Mononuclear cell (primary cell): ENCODE results near the gene VEPH1. TPM values are rescaled to one million over a fixed set of nuclear protein-coding genes. Genes with fewer than 3 reads are reported as not detected.

Source experiments
- H3K27me3 ChIP-seq: 2 replicates; pipeline ENCODE4 v1.6.0; 2011; ENCODE audit warnings: low read length, control low read depth; ENCODE audit not compliant: insufficient read depth
- H3K4me1 ChIP-seq: 2 replicates; pipeline ENCODE4 v1.5.1; 2011; ENCODE audit warnings: mild to moderate bottlenecking, low read length, control low read depth; ENCODE audit not compliant: insufficient read depth
- H3K4me3 ChIP-seq: 2 replicates; pipeline ENCODE4 v1.5.1; 2011; ENCODE audit warnings: mild to moderate bottlenecking, low read length, moderate library complexity
- H3K9me3 ChIP-seq: 2 replicates; pipeline ENCODE4 v1.5.1; 2011; ENCODE audit warnings: low read depth, mild to moderate bottlenecking, control low read depth, low read length
- total RNA-seq: library from RNA; depleted of rRNA; stranded (reverse); fragments of >200 nt; gene quantifications from one replicate; pipeline ENCODE4 v1.2.3, GENCODE V29; 2012

Gene VEPH1
- total RNA-seq, 1 donor, result 8.8 TPM

- Histone ChIP-seq H3K4me1 (no peaks in the 10 kb centered on the region), H3K4me3 (no peak overlapping the region), H3K27me3 (no peaks in the 10 kb centered on the region), H3K9me3 (no peaks in the 10 kb centered on the region)
Measured at GRCh38 chr3:157294491-157294890, 208.7 kb downstream of the VEPH1 start.

DNA sequence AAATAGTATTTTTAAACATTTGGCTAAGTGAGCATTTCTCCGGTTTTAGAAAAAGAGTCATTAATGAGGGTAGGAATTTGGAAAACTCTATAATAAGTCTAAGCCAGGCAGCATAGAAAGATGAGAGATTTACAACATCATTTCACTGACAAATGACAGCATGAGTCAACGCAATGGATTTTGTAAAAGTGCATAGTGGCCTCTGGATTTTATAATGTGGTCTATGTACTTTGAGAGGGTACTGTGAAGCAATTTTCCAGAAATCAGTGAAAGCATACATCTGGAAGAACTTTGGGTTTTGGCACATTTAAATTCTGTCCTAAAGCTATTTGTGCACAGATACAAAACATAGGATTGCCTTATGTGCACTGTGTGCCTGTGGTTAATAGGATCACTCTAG is 212.4 kb downstream of the VEPH1 start:
- Histone ChIP-seq H3K4me1 (no peaks in the 10 kb centered on the region), H3K4me3 (no peak overlapping the region), H3K9me3 (no peaks in the 10 kb centered on the region), H3K27me3 (no peaks in the 10 kb centered on the region)

DNA sequence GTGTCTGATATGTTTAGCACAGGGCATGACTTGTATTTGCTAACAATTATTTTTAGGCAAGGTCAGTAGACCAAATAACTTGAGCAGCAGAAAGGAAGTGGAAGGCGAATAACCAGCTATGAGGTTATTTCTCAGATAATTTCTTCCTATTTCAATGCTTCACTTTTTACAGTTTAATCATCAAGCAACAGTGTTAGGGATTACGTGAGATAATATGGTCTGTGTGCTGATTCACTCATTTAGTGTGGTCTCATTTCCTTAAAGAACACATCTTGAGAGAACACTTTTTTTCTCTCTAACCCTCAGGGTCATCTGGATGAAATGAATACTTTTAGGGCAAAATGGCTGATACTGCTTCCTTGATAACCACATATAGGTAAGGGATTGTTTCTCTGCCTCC is 217.2 kb downstream of the VEPH1 start:
- Histone ChIP-seq H3K9me3 (no peaks in the 10 kb centered on the region), H3K4me1 (no peaks in the 10 kb centered on the region)

GRCh38 chr3:157285141-157285540 is 218.1 kb downstream of the VEPH1 start:
- Histone ChIP-seq H3K4me3 (no peak overlapping the region), H3K4me1 (no peaks in the 10 kb centered on the region), H3K27me3 (no peaks in the 10 kb centered on the region), H3K9me3 (no peaks in the 10 kb centered on the region)

More for the DNA sequence above, 217.2 kb downstream of the VEPH1 start:
- no peaks in the 10 kb centered on the region for H3K27me3 ChIP-seq
- H3K4me3 ChIP-seq, result no peak overlapping the region

DNA sequence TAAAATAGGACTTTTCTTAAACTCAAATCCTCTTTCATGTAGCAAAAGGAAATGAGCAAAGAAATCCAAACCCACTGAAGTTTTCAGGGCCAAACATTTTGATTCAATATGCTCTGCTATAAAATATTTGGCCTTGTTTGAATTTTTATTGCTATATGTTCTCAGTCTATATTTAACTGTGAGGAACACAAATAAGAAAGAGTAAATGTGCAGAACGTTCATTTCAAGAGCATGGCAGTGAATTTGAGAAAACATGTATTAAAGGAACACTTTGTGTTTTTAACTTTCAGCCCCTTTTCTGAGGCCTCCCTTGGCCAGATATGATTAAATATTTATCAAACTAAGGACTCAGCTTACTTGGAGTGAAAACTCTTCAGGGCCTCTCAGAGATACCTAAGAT is 218.5 kb downstream of the VEPH1 start:
- no peak overlapping the region for H3K4me3 ChIP-seq
- no peaks in the 10 kb centered on the region for H3K9me3 ChIP-seq
- H3K27me3 ChIP-seq, result no peaks in the 10 kb centered on the region
- no peaks in the 10 kb centered on the region for H3K4me1 ChIP-seq

- H3K9me3 ChIP-seq, result no peaks in the 10 kb centered on the region
- H3K4me1 ChIP-seq, result no peaks in the 10 kb centered on the region
- H3K27me3 ChIP-seq, result no peaks in the 10 kb centered on the region
- H3K4me3 ChIP-seq, result no peak overlapping the region
Measured at GRCh38 chr3:157282261-157283191, 220.7 kb downstream of the VEPH1 start.

DNA sequence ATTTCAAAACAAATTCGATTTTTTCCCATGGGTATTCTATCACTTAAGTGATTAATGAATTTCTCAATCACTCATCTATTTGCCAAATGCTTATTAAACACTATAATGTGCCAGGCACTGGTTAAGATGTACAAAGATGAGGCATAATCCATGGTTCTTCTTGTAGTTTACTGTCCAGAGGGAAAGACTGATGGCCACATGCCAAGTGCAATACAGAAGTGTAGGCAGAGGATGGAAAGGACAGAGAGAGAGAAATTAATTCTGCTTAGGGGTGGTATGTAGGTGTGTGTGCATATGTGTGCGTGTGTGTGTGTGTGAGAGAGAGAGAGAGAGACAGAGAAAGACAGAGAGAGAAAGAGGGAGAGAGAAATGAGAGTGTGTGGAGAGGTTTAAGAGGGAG is 222.4 kb downstream of the VEPH1 start:
- Histone ChIP-seq H3K4me1 (no peaks in the 10 kb centered on the region), H3K27me3 (no peaks in the 10 kb centered on the region), H3K9me3 (no peaks in the 10 kb centered on the region), H3K4me3 (no peak overlapping the region)

GRCh38 chr3:157280354-157280753 is 222.9 kb downstream of the VEPH1 start:
- Histone ChIP-seq H3K27me3 (no peaks in the 10 kb centered on the region), H3K4me1 (no peaks in the 10 kb centered on the region), H3K4me3 (no peak overlapping the region), H3K9me3 (no peaks in the 10 kb centered on the region)

- Histone ChIP-seq H3K4me3 (no peak overlapping the region), H3K4me1 (no peaks in the 10 kb centered on the region), H3K9me3 (no peaks in the 10 kb centered on the region), H3K27me3 (no peaks in the 10 kb centered on the region)
Measured at GRCh38 chr3:157279237-157279636, 224.0 kb downstream of the VEPH1 start.

DNA sequence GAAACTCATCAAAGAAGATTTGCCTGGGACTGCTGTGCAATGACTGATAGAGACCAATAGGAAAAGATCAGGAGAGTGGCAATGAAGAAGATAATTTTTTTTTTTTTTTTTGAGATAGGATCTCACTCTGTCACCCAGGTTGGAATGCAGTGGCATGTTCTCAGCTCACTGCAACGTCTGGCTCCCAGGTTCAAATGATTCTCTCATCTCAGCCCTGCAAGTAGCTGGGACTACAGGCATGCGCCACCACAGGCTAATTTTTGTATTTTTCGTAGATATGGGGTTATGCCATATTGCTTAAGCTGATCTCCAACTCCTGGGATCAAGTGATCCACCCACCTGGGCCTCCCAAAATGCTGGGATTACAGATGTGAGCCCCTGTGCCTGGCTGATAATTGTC is 226.4 kb downstream of the VEPH1 start:
- H3K9me3 ChIP-seq, result no peaks in the 10 kb centered on the region
- no peaks in the 10 kb centered on the region for H3K27me3 ChIP-seq
- H3K4me1 ChIP-seq, result no peaks in the 10 kb centered on the region
- H3K4me3 ChIP-seq, result no peak overlapping the region

GRCh38 chr3:157275832-157276231 is 227.4 kb downstream of the VEPH1 start:
- H3K4me3 ChIP-seq, result no peak overlapping the region
- H3K27me3 ChIP-seq, result no peaks in the 10 kb centered on the region
- no peaks in the 10 kb centered on the region for H3K9me3 ChIP-seq
- H3K4me1 ChIP-seq, result no peaks in the 10 kb centered on the region

DNA sequence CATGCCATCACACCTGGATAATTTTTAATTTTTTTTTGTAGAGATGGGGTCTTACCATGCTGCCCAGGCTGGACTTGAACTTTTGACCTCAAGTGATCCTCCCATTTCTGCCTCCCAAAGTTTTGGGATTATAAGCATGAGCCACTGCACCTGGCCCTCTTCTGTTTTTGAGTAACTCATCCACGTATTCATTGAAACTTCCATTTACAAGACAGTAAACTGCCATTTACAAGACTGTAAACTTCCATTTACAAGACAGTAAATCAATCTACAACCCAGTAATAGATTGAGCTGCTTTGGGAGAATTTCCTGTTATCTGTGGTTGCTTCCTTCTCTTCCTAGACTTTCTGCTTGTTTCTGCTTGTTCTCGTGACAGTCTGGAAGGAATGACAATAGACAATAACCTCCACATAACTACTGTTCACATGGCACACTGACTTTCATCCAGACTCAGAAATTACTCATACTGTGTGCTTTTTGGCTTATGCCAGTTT is 228.5 kb downstream of the VEPH1 start:
- no peak overlapping the region for H3K4me3 ChIP-seq
- no peaks in the 10 kb centered on the region for H3K4me1 ChIP-seq
- H3K9me3 ChIP-seq, result no peaks in the 10 kb centered on the region
- H3K27me3 ChIP-seq, result no peaks in the 10 kb centered on the region

- Histone ChIP-seq H3K9me3 (no peaks in the 10 kb centered on the region), H3K4me1 (no peaks in the 10 kb centered on the region), H3K27me3 (no peaks in the 10 kb centered on the region), H3K4me3 (no peak overlapping the region)
Measured at GRCh38 chr3:157271283-157271882, 231.8 kb downstream of the VEPH1 start.

- Histone ChIP-seq H3K4me1 (no peaks in the 10 kb centered on the region), H3K27me3 (no peaks in the 10 kb centered on the region), H3K4me3 (no peak overlapping the region), H3K9me3 (no peaks in the 10 kb centered on the region)
Measured at GRCh38 chr3:157268026-157268425, 235.2 kb downstream of the VEPH1 start.

GRCh38 chr3:157265931-157266330 is 237.3 kb downstream of the VEPH1 start:
- no peaks in the 10 kb centered on the region for H3K9me3 ChIP-seq
- no peak overlapping the region for H3K4me3 ChIP-seq
- H3K4me1 ChIP-seq, result no peaks in the 10 kb centered on the region

More at GRCh38 chr3:157265931-157266330, 237.3 kb downstream of the VEPH1 start:
- H3K27me3 ChIP-seq, result no peaks in the 10 kb centered on the region
